ENCODE results near the gene HYDIN.
"Not testable (repeated sequence)": the region's sequence is repeated elsewhere in the genome, so short reads cannot be mapped to it uniquely, and the experiment has no call there.

HYDIN gene

GRCh38 chr16:70992511-70992910 is 238.0 kb downstream of the HYDIN start:
- H3K4me3 ChIP-seq (ENCODE audit: low read length in 2 of 2); H3K36me3 ChIP-seq (ENCODE audit: control insufficient read depth in 2 of 2, insufficient read depth in 2 of 2, low read length in 2 of 2); H3K9me3 ChIP-seq (ENCODE audit: control insufficient read depth in 2 of 2, low read length in 2 of 2); H3K27me3 ChIP-seq (ENCODE audit: control insufficient read depth in 1 of 2, insufficient read depth in 2 of 2, low read length in 2 of 2); H3K9ac ChIP-seq (ENCODE audit: low read length in 2 of 2); H3K4me1 ChIP-seq (ENCODE audit: control insufficient read depth, insufficient read depth, low read length); H3K27ac ChIP-seq (ENCODE audit: low read length): not testable (repeated sequence)

- not testable (repeated sequence) for H3K9ac ChIP-seq (ENCODE audit: low read length in 2 of 2); H3K9me3 ChIP-seq (ENCODE audit: control insufficient read depth in 2 of 2, low read length in 2 of 2); H3K27me3 ChIP-seq (ENCODE audit: control insufficient read depth in 1 of 2, insufficient read depth in 2 of 2, low read length in 2 of 2); H3K4me1 ChIP-seq (ENCODE audit: control insufficient read depth, insufficient read depth, low read length); H3K36me3 ChIP-seq (ENCODE audit: control insufficient read depth in 2 of 2, insufficient read depth in 2 of 2, low read length in 2 of 2); H3K27ac ChIP-seq (ENCODE audit: low read length); H3K4me3 ChIP-seq (ENCODE audit: low read length in 2 of 2)
These were observed 243.4 kb downstream of the HYDIN start for GRCh38 chr16:70987019-70987715.

DNA sequence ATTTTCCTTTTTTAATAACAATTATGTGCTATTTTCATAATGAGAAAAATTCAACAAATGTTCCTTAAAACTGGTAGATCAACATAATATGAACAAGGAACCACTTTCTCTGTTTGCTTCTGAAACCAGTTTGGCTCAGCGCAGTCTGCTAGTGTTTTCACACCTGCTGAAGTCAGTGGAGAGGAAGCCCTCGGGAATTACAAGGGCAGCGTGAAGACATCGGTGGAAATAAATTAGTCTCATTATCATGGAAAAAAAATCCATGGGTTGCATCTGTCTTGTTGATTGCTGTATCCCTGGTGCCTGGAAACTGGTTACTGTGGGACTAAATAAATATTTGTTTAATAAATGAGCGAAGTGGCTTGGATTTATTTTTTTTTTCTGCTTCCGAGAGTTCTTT is 245.8 kb downstream of the HYDIN start:
- H3K9me3 ChIP-seq (ENCODE audit: control insufficient read depth in 2 of 2, low read length in 2 of 2); H3K4me1 ChIP-seq (ENCODE audit: control insufficient read depth, insufficient read depth, low read length); H3K9ac ChIP-seq (ENCODE audit: low read length in 2 of 2); H3K27ac ChIP-seq (ENCODE audit: low read length); H3K4me3 ChIP-seq (ENCODE audit: low read length in 2 of 2); H3K36me3 ChIP-seq (ENCODE audit: control insufficient read depth in 2 of 2, insufficient read depth in 2 of 2, low read length in 2 of 2); H3K27me3 ChIP-seq (ENCODE audit: control insufficient read depth in 1 of 2, insufficient read depth in 2 of 2, low read length in 2 of 2): not testable (repeated sequence)

GRCh38 chr16:70968332-70968731 is 262.2 kb downstream of the HYDIN start:
- not testable (repeated sequence) for H3K36me3 ChIP-seq (ENCODE audit: control insufficient read depth in 2 of 2, insufficient read depth in 2 of 2, low read length in 2 of 2); H3K27me3 ChIP-seq (ENCODE audit: control insufficient read depth in 1 of 2, insufficient read depth in 2 of 2, low read length in 2 of 2); H3K9me3 ChIP-seq (ENCODE audit: control insufficient read depth in 2 of 2, low read length in 2 of 2); H3K4me1 ChIP-seq (ENCODE audit: control insufficient read depth, insufficient read depth, low read length); H3K9ac ChIP-seq (ENCODE audit: low read length in 2 of 2); H3K27ac ChIP-seq (ENCODE audit: low read length); H3K4me3 ChIP-seq (ENCODE audit: low read length in 2 of 2)

DNA sequence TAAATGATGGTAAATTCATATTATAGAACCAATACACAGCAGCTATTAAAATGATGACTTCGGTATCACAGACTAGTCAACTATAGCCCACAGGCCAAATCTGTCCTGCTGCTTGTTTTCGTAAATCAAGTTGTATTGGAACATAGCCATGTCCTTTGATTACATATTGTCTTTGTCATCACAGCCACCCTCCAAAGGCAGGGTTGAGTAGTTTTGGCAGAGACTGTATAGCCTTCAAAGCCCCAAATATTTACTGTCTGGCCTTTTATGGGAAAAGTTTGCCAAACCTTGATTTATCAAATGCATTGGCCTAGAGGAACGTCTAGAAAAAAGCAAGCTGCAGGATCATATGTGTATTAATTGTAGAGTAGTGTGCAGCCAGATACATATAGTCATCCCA is 270.4 kb downstream of the HYDIN start:
- not testable (repeated sequence) for H3K27ac ChIP-seq (ENCODE audit: low read length); H3K27me3 ChIP-seq (ENCODE audit: control insufficient read depth in 1 of 2, insufficient read depth in 2 of 2, low read length in 2 of 2); H3K9ac ChIP-seq (ENCODE audit: low read length in 2 of 2); H3K4me3 ChIP-seq (ENCODE audit: low read length in 2 of 2); H3K36me3 ChIP-seq (ENCODE audit: control insufficient read depth in 2 of 2, insufficient read depth in 2 of 2, low read length in 2 of 2); H3K9me3 ChIP-seq (ENCODE audit: control insufficient read depth in 2 of 2, low read length in 2 of 2); H3K4me1 ChIP-seq (ENCODE audit: control insufficient read depth, insufficient read depth, low read length)

DNA sequence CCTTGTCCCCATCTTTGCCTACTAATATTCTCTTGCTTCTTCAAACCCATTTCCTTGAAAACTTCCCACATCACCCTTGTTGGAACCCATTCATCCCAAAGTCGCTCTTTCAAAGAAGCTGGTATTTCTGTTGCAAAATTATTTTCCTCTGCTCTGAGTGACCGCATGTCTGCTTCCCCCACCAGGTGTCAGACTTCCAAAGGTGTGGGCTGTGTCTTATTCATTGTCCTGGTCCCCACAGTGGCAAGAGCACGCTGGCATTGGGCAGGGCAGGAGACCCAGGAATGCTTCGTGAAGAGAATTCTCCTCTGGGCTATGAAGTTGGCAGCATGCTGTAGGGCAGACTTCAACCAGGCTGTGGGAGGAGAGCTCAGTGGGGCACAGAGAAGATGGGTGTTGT is 275.6 kb downstream of the HYDIN start:
- H3K4me1 ChIP-seq (ENCODE audit: control insufficient read depth, insufficient read depth, low read length); H3K9ac ChIP-seq (ENCODE audit: low read length in 2 of 2); H3K27ac ChIP-seq (ENCODE audit: low read length); H3K36me3 ChIP-seq (ENCODE audit: control insufficient read depth in 2 of 2, insufficient read depth in 2 of 2, low read length in 2 of 2); H3K27me3 ChIP-seq (ENCODE audit: control insufficient read depth in 1 of 2, insufficient read depth in 2 of 2, low read length in 2 of 2); H3K4me3 ChIP-seq (ENCODE audit: low read length in 2 of 2); H3K9me3 ChIP-seq (ENCODE audit: control insufficient read depth in 2 of 2, low read length in 2 of 2): not testable (repeated sequence)

DNA sequence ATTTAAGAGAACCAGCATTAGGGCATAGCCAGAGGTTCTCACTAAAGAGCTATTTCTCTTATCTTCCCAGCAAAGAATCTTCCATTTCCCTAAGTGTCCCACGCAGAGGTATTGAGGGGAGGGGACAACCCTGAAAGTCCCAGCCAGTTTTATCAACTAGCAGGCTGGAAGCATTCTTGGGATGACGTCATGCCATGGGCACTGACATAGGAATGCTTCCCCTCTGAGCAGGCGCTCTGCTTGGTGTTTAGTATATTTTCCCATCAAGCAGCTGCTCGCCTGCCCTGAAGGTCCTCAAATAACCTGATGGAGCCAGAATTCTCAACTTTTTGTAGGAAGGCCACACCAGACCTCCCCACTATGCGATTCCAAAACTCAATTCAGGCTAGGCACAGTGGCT is 276.7 kb downstream of the HYDIN start:
- not testable (repeated sequence) for H3K9ac ChIP-seq (ENCODE audit: low read length in 2 of 2); H3K27ac ChIP-seq (ENCODE audit: low read length); H3K4me3 ChIP-seq (ENCODE audit: low read length in 2 of 2); H3K4me1 ChIP-seq (ENCODE audit: control insufficient read depth, insufficient read depth, low read length); H3K36me3 ChIP-seq (ENCODE audit: control insufficient read depth in 2 of 2, insufficient read depth in 2 of 2, low read length in 2 of 2); H3K9me3 ChIP-seq (ENCODE audit: control insufficient read depth in 2 of 2, low read length in 2 of 2); H3K27me3 ChIP-seq (ENCODE audit: control insufficient read depth in 1 of 2, insufficient read depth in 2 of 2, low read length in 2 of 2)

GRCh38 chr16:70943551-70943950 is 287.0 kb downstream of the HYDIN start:
- not testable (repeated sequence) for H3K9ac ChIP-seq (ENCODE audit: low read length in 2 of 2); H3K4me1 ChIP-seq (ENCODE audit: control insufficient read depth, insufficient read depth, low read length); H3K4me3 ChIP-seq (ENCODE audit: low read length in 2 of 2); H3K27ac ChIP-seq (ENCODE audit: low read length); H3K36me3 ChIP-seq (ENCODE audit: control insufficient read depth in 2 of 2, insufficient read depth in 2 of 2, low read length in 2 of 2); H3K27me3 ChIP-seq (ENCODE audit: control insufficient read depth in 1 of 2, insufficient read depth in 2 of 2, low read length in 2 of 2); H3K9me3 ChIP-seq (ENCODE audit: control insufficient read depth in 2 of 2, low read length in 2 of 2)

DNA sequence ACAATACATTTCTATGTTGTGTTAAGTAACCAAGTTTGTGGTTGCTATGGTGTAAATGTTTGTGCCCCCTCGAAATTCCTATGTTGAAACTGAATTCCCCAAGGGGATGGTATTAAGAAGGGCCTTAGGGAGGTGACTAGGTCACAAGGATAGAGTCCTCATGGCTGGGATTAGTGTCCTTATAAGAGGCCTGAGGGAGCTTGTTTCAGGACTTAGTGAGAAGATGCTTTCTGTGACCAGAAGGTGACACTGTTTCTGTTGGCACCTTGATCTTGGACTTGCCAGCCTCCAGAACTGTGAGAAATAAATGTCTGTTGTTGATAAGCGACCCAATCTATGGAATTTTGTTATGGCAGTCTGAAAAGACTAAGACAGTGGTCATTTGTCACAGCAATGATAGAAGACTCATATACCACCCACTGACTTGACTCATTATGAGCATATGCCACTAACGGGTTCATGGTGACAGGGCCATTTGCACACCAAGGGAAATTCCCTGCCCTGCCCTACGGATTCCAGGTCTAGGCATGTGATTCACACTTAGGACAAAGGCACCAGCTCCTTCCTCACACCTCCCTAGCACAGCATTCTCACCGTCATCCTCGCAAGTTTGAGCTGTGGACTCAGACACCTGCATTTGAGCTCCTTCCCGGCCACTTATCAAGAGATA is 290.7 kb downstream of the HYDIN start:
- not testable (repeated sequence) for H3K9me3 ChIP-seq (ENCODE audit: control insufficient read depth in 2 of 2, low read length in 2 of 2); H3K27me3 ChIP-seq (ENCODE audit: control insufficient read depth in 1 of 2, insufficient read depth in 2 of 2, low read length in 2 of 2); H3K36me3 ChIP-seq (ENCODE audit: control insufficient read depth in 2 of 2, insufficient read depth in 2 of 2, low read length in 2 of 2); H3K9ac ChIP-seq (ENCODE audit: low read length in 2 of 2); H3K4me3 ChIP-seq (ENCODE audit: low read length in 2 of 2); H3K4me1 ChIP-seq (ENCODE audit: control insufficient read depth, insufficient read depth, low read length); H3K27ac ChIP-seq (ENCODE audit: low read length)

DNA sequence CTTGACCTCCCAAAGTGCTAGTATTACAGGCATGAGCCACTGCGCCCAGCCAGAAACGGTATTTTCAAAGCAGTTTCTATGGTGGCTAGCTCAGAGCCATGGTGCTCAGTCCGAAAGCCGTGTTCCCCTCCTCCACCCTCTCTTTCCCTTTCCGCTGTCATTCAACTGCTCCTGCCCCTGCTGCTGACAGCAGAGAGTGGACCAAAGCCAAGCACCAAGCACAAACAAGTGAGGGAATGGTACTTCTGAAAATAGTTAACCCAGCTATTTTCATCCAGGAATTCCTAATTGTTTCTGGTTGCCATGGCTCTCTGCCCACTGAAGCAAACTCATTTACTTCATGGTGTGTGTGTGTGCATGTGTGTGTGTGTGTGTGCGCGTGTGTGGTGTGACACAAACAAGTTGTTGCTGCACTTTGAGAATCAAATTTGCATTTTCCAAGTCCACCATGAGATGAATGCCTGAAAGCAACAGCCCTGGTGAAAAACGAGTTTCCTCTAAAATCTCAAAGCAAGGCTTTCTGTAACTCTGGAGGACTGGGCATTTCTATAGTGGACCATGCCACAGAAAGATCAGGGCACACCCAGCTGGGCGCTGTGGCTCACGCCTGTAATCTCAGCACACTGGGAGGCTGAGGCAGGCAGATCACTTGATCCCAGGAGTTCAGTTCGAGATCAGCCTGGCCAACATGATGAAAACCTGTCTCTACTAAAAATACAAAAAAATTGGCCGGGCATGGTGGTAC is 293.6 kb downstream of the HYDIN start:
- not testable (repeated sequence) for H3K4me3 ChIP-seq (ENCODE audit: low read length in 2 of 2); H3K36me3 ChIP-seq (ENCODE audit: control insufficient read depth in 2 of 2, insufficient read depth in 2 of 2, low read length in 2 of 2); H3K27ac ChIP-seq (ENCODE audit: low read length); H3K27me3 ChIP-seq (ENCODE audit: control insufficient read depth in 1 of 2, insufficient read depth in 2 of 2, low read length in 2 of 2); H3K4me1 ChIP-seq (ENCODE audit: control insufficient read depth, insufficient read depth, low read length); H3K9me3 ChIP-seq (ENCODE audit: control insufficient read depth in 2 of 2, low read length in 2 of 2); H3K9ac ChIP-seq (ENCODE audit: low read length in 2 of 2)

DNA sequence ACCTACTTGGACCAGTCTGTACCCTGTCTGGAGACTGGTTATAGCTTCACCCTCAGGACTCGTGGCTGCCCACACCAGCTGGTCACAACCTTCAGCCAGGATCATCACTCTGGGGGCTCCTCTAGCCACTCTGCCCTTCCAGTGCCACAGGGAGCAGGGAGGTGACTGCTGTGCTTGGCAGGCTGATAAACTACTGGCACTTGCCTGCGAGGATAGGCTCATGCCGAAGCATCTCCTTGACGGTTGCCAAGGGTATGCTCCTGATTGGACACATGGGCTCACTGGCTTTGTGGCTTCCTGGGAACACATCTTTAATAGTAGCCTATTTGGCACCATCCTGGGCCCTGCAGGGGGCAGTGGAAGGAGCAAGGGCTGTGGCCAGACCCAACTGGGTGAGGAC is 295.2 kb downstream of the HYDIN start:
- not testable (repeated sequence) for H3K36me3 ChIP-seq (ENCODE audit: control insufficient read depth in 2 of 2, insufficient read depth in 2 of 2, low read length in 2 of 2); H3K9ac ChIP-seq (ENCODE audit: low read length in 2 of 2); H3K4me3 ChIP-seq (ENCODE audit: low read length in 2 of 2); H3K27me3 ChIP-seq (ENCODE audit: control insufficient read depth in 1 of 2, insufficient read depth in 2 of 2, low read length in 2 of 2); H3K4me1 ChIP-seq (ENCODE audit: control insufficient read depth, insufficient read depth, low read length); H3K9me3 ChIP-seq (ENCODE audit: control insufficient read depth in 2 of 2, low read length in 2 of 2); H3K27ac ChIP-seq (ENCODE audit: low read length)

Data from stomach smooth muscle (tissue), 2 donors.